COLO668 (cell line): ENCODE data around the gene FRYL.

Experiments
- DNase-seq: peaks from one replicate; lab custom pipeline; 2025; ENCODE audit not compliant: unreplicated experiment; lab: John Stamatoyannopoulos, UW

The FRYL gene

GRCh38 chr4:48495941-48496340 lies 284.1 kb downstream of the FRYL start:
- no peak for DNase-seq

GRCh38 chr4:48493452-48494100 lies 286.5 kb downstream of the FRYL start:
- no peak for DNase-seq

GRCh38 chr4:48491514-48492176 lies 288.4 kb downstream of the FRYL start:
- no peak for DNase-seq

GRCh38 chr4:48490680-48491513 lies 289.2 kb downstream of the FRYL start:
- DNase-seq = no peak

- DNase-seq = peak; percentile 75
These were observed 289.9 kb downstream of the FRYL start, which contains the start of gene ZAR1 for GRCh38 chr4:48490012-48490679. Gene ZAR1, plus strand, starts transcription at chr4:48490252. Its CDS starts 40 bp downstream, at chr4:48490292.

- DNase-seq = peak; percentile 49
These were observed 290.4 kb downstream of the FRYL start for GRCh38 chr4:48489683-48490011.

- DNase-seq = no peak
These were observed 295.4 kb downstream of the FRYL start for GRCh38 chr4:48484494-48485168.

- DNase-seq = peak; percentile 39
These were observed 296.1 kb downstream of the FRYL start for GRCh38 chr4:48483777-48484493.

- DNase-seq = peak; percentile 63
These were observed 296.9 kb downstream of the FRYL start, which contains the start of gene SLC10A4 for GRCh38 chr4:48483006-48483776. Gene SLC10A4, plus strand, starts transcription at chr4:48483343. Its CDS starts 219 bp downstream, at chr4:48483562.

- DNase-seq = no peak
These were observed 298.5 kb downstream of the FRYL start for GRCh38 chr4:48481581-48481980.

- DNase-seq = no peak
These were observed 301.8 kb downstream of the FRYL start for GRCh38 chr4:48478273-48478672.

GRCh38 chr4:48475770-48476169 lies 304.3 kb downstream of the FRYL start:
- DNase-seq = no peak

- DNase-seq = no peak
These were observed 307.3 kb downstream of the FRYL start for GRCh38 chr4:48472794-48473193.

- no peak for DNase-seq
These were observed 309.5 kb downstream of the FRYL start for GRCh38 chr4:48470570-48470969.

- DNase-seq = no peak
These were observed 309.9 kb downstream of the FRYL start for GRCh38 chr4:48470137-48470536.

- no peak for DNase-seq
These were observed 312.2 kb downstream of the FRYL start for GRCh38 chr4:48467891-48468290.

- DNase-seq = no peak
These were observed 312.6 kb downstream of the FRYL start for GRCh38 chr4:48467442-48467841.

GRCh38 chr4:48462363-48462762 lies 317.7 kb downstream of the FRYL start:
- no peak for DNase-seq

- DNase-seq = no peak
These were observed 319.1 kb downstream of the FRYL start for GRCh38 chr4:48461000-48461399.
